Astrocyte (in vitro differentiated cells and primary cell): ENCODE measurements around the gene LRCH4. TPM values are rescaled to one million over a fixed set of nuclear protein-coding genes. Genes with fewer than 3 reads are reported as not detected.

Source experiments
- DNase-seq: peaks from one replicate; pipeline ENCODE4 v3.0.0-alpha.2; 2010; ENCODE audit warnings: low read depth
- FAIRE-seq: peaks from 2 replicates; lab custom pipeline; 2011; peaks lifted over from hg19 to GRCh38; lab: Jason Lieb, UNC
- H2AFZ ChIP-seq: 2 replicates; pipeline ENCODE4 v1.6.0; 2012; ENCODE audit warnings: low read depth, low read length, inconsistent platforms
- H3K27ac ChIP-seq: 2 replicates; pipeline ENCODE4 v1.5.1; 2011; ENCODE audit warnings: low read depth, low read length, inconsistent platforms
- H3K27me3 ChIP-seq: 2 replicates; pipeline ENCODE4 v1.6.0; 2011; ENCODE audit warnings: low read length, inconsistent platforms; ENCODE audit not compliant: insufficient read depth
- H3K36me3 ChIP-seq: 2 replicates; pipeline ENCODE4 v1.5.1; 2011; ENCODE audit warnings: low read length, inconsistent platforms; ENCODE audit not compliant: insufficient read depth
- H3K4me1 ChIP-seq: 2 replicates; pipeline ENCODE4 v1.5.1; 2011; ENCODE audit warnings: low read length, inconsistent platforms; ENCODE audit not compliant: insufficient read depth
- H3K4me2 ChIP-seq: 2 replicates; pipeline ENCODE4 v1.6.0; 2012; ENCODE audit warnings: low read length, inconsistent platforms
- H3K4me3 ChIP-seq: 2 replicates; pipeline ENCODE4 v1.5.1; 2011; ENCODE audit warnings: low read depth, mild to moderate bottlenecking, low read length, inconsistent platforms; ENCODE audit not compliant: insufficient read depth
- H3K79me2 ChIP-seq: 2 replicates; pipeline ENCODE4 v1.6.0; 2012; ENCODE audit warnings: mild to moderate bottlenecking, low read length, inconsistent platforms; ENCODE audit not compliant: insufficient read depth
- H3K9ac ChIP-seq: 2 replicates; pipeline ENCODE4 v1.6.0; 2012; ENCODE audit warnings: mild to moderate bottlenecking, low read length, inconsistent platforms
- H3K9me3 ChIP-seq: 2 replicates; pipeline ENCODE4 v1.5.1; 2012; ENCODE audit warnings: low read depth, mild to moderate bottlenecking, low read length, inconsistent platforms; ENCODE audit not compliant: insufficient read depth
- H4K20me1 ChIP-seq: 2 replicates; pipeline ENCODE4 v1.6.0; 2012; ENCODE audit warnings: low read length, inconsistent platforms; ENCODE audit not compliant: insufficient read depth
- H3K27ac Mint-ChIP-seq: one replicate; pipeline ENCODE4 v1.8.0; 2021; ENCODE audit warnings: mild to moderate bottlenecking, mixed read lengths; ENCODE audit not compliant: unreplicated experiment
- H3K27me3 Mint-ChIP-seq: one replicate; pipeline ENCODE4 v1.8.0; 2021; ENCODE audit warnings: low read depth, mixed read lengths; ENCODE audit not compliant: unreplicated experiment
- H3K36me3 Mint-ChIP-seq: one replicate; pipeline ENCODE4 v1.8.0; 2021; ENCODE audit warnings: low read depth, mixed read lengths; ENCODE audit not compliant: unreplicated experiment
- H3K4me1 Mint-ChIP-seq: one replicate; pipeline ENCODE4 v1.8.0; 2021; ENCODE audit warnings: low read depth, mixed read lengths; ENCODE audit not compliant: unreplicated experiment
- H3K4me3 Mint-ChIP-seq: one replicate; pipeline ENCODE4 v1.8.0; 2021; ENCODE audit warnings: mild to moderate bottlenecking, moderate library complexity, mixed read lengths; ENCODE audit not compliant: unreplicated experiment
- H3K9me3 Mint-ChIP-seq: one replicate; pipeline ENCODE4 v1.8.0; 2021; ENCODE audit warnings: mild to moderate bottlenecking, mixed read lengths; ENCODE audit not compliant: unreplicated experiment
- CTCF ChIP-seq: IDR thresholded peaks from 2 replicates; pipeline ENCODE4 v1.5.1; 2011; ENCODE audit warnings: low read depth, mild to moderate bottlenecking, inconsistent platforms, low read length, moderate library complexity; ENCODE audit not compliant: insufficient read depth
- EZH2 ChIP-seq: IDR thresholded peaks from 2 replicates; pipeline ENCODE4 v1.6.1; 2012; ENCODE audit warnings: mild to moderate bottlenecking, low read length, inconsistent platforms; ENCODE audit not compliant: insufficient read depth
- total RNA-seq: library from RNA; stranded (reverse); gene quantifications from 2 replicates; pipeline ENCODE4 v1.2.1, GENCODE V29; 2021

The LRCH4 gene
- total RNA-seq, 1 donor from 2014 or later, result 62.5 TPM

GRCh38 chr7:100620239-100620638 lies 34.3 kb upstream of the LRCH4 start:
- H2AFZ ChIP-seq, result no peak overlapping the region
- Mint-ChIP-seq H3K27me3 (peaks cover 15% of the 10 kb centered on the region), H3K27ac (no peak overlapping the region), H3K4me3 (no peak overlapping the region), H3K36me3 (peaks cover 10% of the 10 kb centered on the region), H3K9me3 (no peaks in the 10 kb centered on the region), H3K4me1 (no peaks in the 10 kb centered on the region)
- no peak overlapping the region for H3K4me2 ChIP-seq
- H3K79me2 ChIP-seq, result no peaks in the 10 kb centered on the region
- H4K20me1 ChIP-seq, result no peaks in the 10 kb centered on the region
- no peak overlapping the region for H3K4me3 ChIP-seq
- FAIRE-seq (no peak), DNase-seq (no peak)
- H3K27me3 ChIP-seq, result no peaks in the 10 kb centered on the region
- H3K36me3 ChIP-seq, result no peaks in the 10 kb centered on the region
- H3K4me1 ChIP-seq, result no peaks in the 10 kb centered on the region
- H3K9ac ChIP-seq, result no peak overlapping the region
- TF ChIP-seq CTCF (no peak), EZH2 (no peak)
- no peaks in the 10 kb centered on the region for H3K9me3 ChIP-seq
- no peak overlapping the region for H3K27ac ChIP-seq

DNA sequence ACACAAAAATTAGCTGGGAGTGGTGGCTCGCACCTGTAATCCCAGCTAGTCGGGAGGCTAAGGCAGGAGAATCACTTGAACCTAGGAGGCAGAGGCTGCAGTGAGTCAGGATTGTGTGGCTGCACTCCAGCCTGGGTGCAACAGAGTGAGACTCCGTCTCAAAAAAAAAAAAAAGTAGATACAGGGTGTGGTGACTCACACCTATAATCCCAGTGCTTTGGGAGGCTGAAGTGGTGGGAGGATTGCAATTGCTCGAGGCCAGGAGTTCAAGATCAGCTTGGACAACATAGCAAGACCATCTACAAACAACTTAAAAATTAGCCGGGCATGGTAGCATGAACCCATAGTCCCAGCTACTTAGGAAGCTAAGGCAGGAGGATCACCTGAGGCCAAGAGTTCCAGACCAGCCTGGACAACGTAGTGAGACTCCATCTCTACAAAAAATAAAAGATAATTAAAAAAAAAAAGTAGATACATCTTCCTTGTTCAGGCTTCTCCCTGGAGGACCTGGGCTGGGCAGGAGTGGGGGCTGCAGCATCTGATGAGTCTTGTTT lies 28.5 kb upstream of the LRCH4 start:
- peaks cover 7% of the 10 kb centered on the region for H3K4me1 ChIP-seq
- H3K27me3 ChIP-seq, result no peaks in the 10 kb centered on the region
- H2AFZ ChIP-seq, result no peak overlapping the region
- Mint-ChIP-seq H3K27ac (no peak overlapping the region), H3K4me1 (no peaks in the 10 kb centered on the region), H3K4me3 (no peak overlapping the region), H3K27me3 (no peaks in the 10 kb centered on the region), H3K9me3 (no peaks in the 10 kb centered on the region), H3K36me3 (peaks cover 2% of the 10 kb centered on the region)
- no peak for DNase-seq
- peaks cover 4% of the 10 kb centered on the region for H4K20me1 ChIP-seq
- H3K4me2 ChIP-seq, result no peak overlapping the region
- H3K9ac ChIP-seq, result no peak overlapping the region
- FAIRE-seq, result no peak
- H3K79me2 ChIP-seq, result peaks cover 5% of the 10 kb centered on the region
- no peaks in the 10 kb centered on the region for H3K9me3 ChIP-seq
- H3K27ac ChIP-seq, result no peak overlapping the region
- no peaks in the 10 kb centered on the region for H3K36me3 ChIP-seq
- TF ChIP-seq EZH2 (no peak), CTCF (no peak)
- H3K4me3 ChIP-seq, result no peak overlapping the region

DNA sequence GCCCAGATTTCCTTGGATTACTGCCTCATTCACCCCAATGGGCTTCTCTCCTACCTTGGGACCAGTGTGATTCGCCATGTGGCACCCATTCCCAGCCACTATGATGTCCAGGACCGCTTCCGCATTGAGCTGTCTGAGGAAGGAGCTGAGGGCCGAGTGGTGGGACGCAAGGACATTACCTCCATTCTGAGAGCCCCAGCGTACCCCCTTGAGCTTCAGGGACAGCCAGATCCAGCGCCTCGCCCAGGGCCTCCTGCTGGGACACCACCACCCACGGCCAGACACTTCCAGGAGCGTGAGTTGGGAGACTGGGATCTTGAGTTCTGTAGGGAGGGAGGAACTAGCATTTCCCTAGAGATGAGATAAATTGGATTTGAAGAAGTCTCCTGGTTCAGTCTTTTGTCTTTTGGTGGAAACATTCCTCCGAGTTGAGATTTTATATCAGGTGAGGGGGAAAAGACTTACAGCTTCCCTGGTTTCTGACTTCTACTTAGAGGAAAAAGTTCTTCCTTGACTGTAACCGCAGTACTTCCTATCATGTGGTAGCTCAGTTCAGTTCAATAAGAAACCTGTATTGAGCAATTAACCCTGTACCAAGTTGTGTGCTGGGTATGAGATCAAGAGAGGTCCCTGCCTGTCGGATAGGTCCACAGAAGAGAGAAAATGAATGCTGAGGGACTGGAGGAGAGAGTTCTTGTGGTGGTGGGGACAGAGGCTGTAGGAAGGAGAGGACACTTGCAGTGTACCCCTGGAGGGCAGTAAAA lies 27.7 kb upstream of the LRCH4 start:
- peaks cover 2% of the 10 kb centered on the region for H3K36me3 Mint-ChIP-seq
- Histone ChIP-seq H3K9ac (no peak overlapping the region), H3K4me2 (peak overlapping the region; percentile 85), H3K4me3 (peak overlapping the region; percentile 72), H3K36me3 (no peaks in the 10 kb centered on the region), H3K79me2 (peaks cover 5% of the 10 kb centered on the region), H3K9me3 (no peaks in the 10 kb centered on the region), H3K27me3 (no peaks in the 10 kb centered on the region), H4K20me1 (peaks cover 4% of the 10 kb centered on the region), H3K27ac (no peak overlapping the region), H3K4me1 (peaks cover 7% of the 10 kb centered on the region), H2AFZ (no peak overlapping the region)
- DNase-seq (no peak), FAIRE-seq (no peak)
- H3K9me3 Mint-ChIP-seq, result no peaks in the 10 kb centered on the region
- no peaks in the 10 kb centered on the region for H3K4me1 Mint-ChIP-seq
- no peaks in the 10 kb centered on the region for H3K27me3 Mint-ChIP-seq
- no peak overlapping the region for H3K27ac Mint-ChIP-seq
- H3K4me3 Mint-ChIP-seq, result peak overlapping the region; percentile 81
- TF ChIP-seq CTCF (no peak), EZH2 (no peak)
